NCI-H1417 (cell line): Measurements from ENCODE around the gene RAPGEF2.
"Not testable (repeated sequence)": the region's sequence is repeated elsewhere in the genome, so short reads cannot be mapped to it uniquely, and the experiment has no call there.

Experiments
- DNase-seq, 3 experiments: peaks; one replicate each; lab custom pipeline; 2025; lab: John Stamatoyannopoulos, UW

The RAPGEF2 gene

GRCh38 chr4:159097785-159098184 lies 5.1 kb upstream of the RAPGEF2 start:
- DNase-seq, result peak in 1 of 3 experiments; percentile 58

GRCh38 chr4:159098482-159099127 lies 4.3 kb upstream of the RAPGEF2 start:
- DNase-seq, result peak in 2 of 3 experiments; percentile 65 to 90

DNA sequence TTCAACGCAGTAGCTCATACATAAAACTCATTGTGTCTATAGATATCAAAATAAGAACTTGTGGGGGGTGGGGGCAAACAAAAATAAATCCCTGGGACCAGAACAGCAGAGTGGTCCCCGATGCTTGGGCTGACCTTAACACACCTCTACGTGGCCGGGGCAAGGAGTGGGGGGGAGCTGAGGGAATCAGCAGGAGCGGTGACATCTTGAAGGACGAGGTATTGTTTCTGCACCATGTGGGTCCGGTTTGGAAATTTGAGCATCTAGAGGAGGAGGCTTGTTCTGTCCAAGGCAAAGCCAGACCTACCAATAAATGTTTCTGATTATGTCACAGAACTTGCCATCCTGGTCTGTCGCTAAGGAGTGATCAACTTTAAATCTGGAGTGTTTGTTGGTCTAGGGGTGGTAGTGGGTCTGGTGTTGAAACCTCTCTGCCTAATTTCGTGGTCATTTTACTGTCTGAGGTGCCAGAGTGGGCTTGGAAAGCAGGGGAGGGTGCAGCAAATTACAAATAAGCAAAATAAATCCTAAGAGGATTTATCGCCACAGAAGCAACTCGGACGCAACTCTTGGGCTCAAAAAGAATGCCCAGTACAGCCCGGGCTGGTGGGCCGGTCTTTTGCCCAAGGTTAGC lies 774 bp upstream of the RAPGEF2 start:
- no peak for DNase-seq

GRCh38 chr4:159103384-159103990 lies 608 bp downstream of the RAPGEF2 start:
- peak; percentile 47 to 87 (median 83) for DNase-seq

- DNase-seq, result peak in 2 of 3 experiments; percentile 60 to 77
These were observed 2.0 kb downstream of the RAPGEF2 start for GRCh38 chr4:159104694-159105414.

GRCh38 chr4:159105761-159106243 lies 2.9 kb downstream of the RAPGEF2 start:
- DNase-seq, result peak in 1 of 3 experiments; percentile 37

GRCh38 chr4:159106636-159107035 lies 3.8 kb downstream of the RAPGEF2 start:
- DNase-seq, result no peak

DNA sequence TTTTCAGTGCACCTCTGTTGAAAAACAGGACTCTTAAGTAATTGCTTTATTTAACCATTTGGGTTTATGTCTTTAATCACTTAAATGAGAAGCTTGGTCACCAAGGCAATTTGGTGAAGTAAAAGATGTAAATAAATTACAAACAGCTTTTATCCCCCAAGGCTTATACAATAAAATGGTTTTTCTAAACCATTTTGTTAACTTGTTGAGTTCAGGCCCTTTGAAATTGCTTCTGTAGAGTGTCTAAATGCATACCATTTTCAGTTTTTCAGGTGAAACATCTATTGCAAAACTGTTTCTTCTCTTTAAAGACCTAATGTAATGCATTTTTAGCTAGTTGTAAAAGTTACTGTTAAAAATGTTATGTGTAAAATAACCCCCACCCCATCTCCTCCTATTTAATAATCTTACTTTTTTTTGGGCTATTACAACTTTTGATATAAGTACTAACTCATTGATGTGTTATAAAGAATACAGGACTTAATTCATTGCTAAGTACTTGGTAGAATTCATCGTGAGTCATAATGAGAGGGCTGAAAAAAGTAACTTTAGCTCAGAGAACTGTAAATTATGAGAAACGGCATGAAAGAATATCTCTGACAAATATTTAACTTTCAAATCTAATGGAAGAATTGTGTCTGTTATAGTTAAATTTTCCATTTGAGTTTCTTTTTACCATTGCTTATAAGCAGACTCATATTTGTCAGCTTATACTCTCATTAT lies 4.5 kb downstream of the RAPGEF2 start:
- DNase-seq, result no peak

DNA sequence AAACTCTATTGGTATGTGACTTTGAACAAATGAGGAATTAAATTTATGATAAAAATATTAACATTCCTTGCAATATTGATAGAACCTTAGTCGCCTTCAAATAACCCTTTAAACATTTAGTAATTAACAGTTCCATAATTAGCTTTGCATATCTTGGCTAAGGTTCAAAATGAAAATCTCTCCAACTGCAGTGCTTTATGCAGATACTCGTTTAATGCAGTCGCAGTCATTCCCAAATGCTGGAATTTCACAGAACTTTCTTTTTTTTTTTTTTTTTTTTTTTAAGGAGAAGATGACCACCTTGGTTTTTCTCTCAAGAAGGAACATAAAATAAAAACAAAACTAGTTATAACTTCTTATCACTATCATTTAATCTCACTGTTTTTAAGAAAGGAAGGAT lies 5.2 kb downstream of the RAPGEF2 start:
- no peak for DNase-seq

GRCh38 chr4:159110961-159111360 lies 8.1 kb downstream of the RAPGEF2 start:
- no peak for DNase-seq

- no peak for DNase-seq
These were observed 8.5 kb downstream of the RAPGEF2 start for GRCh38 chr4:159111416-159111815.

DNA sequence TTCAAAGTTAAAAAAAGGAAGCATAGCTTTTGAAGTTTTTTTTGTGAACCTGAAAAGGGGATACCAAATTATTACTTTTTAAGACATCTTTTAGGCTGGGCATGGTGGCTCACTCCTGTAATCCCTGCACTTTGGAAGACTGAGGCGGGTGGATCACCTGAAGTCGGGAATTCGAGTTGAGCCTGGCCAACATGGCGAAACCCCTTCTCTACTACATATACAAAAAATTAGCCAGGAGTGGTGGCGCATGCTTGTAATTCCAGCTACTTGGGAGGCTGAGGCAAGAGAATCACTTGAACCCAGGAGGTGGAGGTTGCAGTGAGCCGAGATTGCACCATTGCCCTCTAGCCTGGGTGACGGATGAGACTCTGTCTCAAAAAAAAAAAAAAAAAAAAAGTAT lies 10.5 kb downstream of the RAPGEF2 start:
- not testable (repeated sequence) for DNase-seq

DNA sequence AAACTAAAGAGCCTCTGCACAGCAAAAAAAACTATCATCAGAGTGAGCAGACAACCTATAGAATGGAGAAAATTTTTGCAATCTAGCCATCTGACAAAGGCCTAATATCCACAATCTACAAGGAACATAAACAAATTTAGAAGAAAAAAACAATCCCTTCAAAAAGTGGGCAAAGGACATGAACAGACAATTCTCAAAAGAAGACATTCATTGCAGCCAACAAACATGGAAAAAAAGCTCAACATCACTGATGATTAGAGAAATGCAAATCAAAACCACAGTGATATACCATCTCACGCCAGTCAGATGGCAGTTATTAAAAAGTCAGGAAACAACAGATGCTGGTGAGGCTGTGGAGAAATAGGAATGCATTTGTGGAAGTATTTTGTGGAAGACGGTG lies 13.2 kb downstream of the RAPGEF2 start:
- not testable (repeated sequence) for DNase-seq

GRCh38 chr4:159116693-159117092 lies 13.8 kb downstream of the RAPGEF2 start:
- DNase-seq, result peak in 2 of 3 experiments; percentile 67 to 92

DNA sequence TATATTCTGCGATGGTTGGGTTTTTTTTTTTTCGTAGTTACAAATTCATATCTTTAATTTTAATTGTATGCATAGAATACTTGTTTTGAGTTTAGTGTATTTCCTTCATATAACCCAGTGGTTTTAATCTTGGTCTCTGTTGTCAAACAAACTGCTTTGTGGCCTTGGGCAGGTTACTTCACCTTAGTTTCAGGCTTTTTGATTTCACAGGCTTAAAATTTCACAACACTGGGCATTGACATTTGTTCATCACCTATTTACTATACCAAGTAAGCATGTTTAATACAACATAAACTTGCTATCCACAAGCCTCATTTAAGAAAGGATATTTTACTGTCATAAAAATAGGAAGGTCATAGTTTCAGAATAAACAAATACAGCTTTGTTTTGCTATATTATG lies 14.7 kb downstream of the RAPGEF2 start:
- DNase-seq, result peak in 1 of 3 experiments; percentile 27

DNA sequence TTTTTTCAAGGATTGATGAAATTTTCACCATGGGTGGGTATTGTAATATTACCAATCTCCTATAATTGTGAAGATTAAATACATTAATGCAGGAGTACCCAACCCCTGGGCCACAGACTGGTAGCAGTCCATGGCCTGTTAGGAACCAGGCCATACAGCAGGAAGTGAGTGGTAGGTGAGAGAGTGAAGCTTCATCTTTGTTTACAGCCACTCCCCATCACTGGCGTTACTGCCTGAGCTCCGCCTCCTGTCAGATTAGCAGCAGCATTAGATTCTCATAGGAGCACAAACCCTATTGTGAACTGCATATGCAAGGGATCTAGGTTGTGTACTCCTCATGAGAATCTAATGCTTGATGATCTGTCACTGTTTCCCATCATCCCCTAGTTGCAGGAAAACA lies 15.1 kb downstream of the RAPGEF2 start:
- DNase-seq, result peak in 2 of 3 experiments; percentile 18 to 48

GRCh38 chr4:159121371-159121770 lies 18.5 kb downstream of the RAPGEF2 start:
- no peak for DNase-seq

- no peak for DNase-seq
These were observed 23.8 kb downstream of the RAPGEF2 start for GRCh38 chr4:159126716-159127115.

DNA sequence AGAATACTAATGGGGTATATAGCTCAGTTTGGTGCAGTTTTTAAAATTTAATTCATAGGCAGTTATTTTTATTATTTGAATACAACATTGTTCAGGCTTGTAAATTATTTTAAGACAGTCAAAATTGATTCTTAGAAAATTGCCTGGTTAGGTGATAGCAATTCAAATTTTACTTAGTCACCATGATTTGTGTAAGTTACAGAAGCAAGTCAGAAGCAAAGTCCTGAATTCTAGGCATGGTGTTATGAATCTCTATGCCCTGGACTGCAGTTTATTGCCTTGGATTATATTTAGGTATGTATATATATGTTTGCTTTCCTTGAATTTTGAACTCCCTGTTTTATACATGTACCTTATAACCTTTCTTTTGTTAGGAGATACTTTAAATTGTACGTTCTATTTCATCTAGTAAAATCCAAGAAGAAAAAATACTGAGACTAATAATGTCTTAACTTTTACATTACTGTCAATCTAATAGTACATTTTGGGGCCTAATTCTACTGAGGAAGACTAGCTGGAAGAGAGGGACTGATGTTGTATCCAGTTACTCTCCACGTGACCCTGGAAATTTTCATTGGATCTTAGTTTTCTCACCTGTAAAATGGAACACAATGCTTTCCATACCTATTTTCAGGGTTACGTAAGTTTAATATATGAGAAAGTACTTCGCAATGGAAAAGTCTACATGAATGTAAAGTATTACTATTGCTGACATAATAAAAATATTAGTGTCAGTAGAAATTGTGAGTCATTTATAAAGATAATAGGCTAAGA lies 25.1 kb downstream of the RAPGEF2 start:
- no peak for DNase-seq

- DNase-seq, result no peak
These were observed 27.1 kb downstream of the RAPGEF2 start for GRCh38 chr4:159129814-159130550.
